ENCODE measurements around the gene EHD4.

DNA sequence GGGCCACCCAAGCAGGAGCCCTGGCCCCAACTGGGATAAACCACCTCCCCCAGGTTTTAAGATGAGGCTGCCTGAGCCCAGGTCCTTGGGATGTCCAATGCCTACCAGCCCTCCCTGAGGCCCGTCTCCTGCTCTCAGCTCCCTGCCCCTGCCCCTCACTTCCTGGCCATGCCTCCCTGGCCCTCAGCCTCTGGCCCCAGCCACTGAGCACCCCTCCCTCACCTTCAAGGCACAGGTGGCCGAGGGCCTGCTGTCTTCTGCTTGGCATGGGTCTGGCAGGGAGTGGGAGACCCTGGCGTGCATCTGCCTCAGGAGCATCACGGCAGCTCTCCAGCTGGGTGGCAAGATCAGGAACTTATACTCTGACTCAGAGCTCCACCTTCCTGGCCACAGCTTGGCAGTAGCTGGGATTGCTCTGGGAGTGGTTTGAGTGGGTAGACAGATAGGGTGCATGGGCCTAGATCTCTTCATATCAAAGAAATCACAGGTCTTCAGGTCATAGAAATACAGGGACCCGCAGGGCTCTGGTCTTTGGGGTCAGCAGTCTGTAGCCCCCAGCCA is 48.4 kb upstream of the EHD4 start, which contains the start of gene PLA2G4E:
- TF ChIP-seq, protein P1, sequence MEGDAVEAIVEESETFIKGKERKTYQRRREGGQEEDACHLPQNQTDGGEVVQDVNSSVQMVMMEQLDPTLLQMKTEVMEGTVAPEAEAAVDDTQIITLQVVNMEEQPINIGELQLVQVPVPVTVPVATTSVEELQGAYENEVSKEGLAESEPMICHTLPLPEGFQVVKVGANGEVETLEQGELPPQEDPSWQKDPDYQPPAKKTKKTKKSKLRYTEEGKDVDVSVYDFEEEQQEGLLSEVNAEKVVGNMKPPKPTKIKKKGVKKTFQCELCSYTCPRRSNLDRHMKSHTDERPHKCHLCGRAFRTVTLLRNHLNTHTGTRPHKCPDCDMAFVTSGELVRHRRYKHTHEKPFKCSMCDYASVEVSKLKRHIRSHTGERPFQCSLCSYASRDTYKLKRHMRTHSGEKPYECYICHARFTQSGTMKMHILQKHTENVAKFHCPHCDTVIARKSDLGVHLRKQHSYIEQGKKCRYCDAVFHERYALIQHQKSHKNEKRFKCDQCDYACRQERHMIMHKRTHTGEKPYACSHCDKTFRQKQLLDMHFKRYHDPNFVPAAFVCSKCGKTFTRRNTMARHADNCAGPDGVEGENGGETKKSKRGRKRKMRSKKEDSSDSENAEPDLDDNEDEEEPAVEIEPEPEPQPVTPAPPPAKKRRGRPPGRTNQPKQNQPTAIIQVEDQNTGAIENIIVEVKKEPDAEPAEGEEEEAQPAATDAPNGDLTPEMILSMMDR (IDR thresholded peaks at IDR 0.05; ENCODE audit: low read length) = no peak
- no peak for TF ChIP-seq EZH2 (IDR thresholded peaks at IDR 0.05; ENCODE audit: borderline replicate concordance, low read length)
